ENCODE results near the gene UBL7.

UBL7 gene

DNA sequence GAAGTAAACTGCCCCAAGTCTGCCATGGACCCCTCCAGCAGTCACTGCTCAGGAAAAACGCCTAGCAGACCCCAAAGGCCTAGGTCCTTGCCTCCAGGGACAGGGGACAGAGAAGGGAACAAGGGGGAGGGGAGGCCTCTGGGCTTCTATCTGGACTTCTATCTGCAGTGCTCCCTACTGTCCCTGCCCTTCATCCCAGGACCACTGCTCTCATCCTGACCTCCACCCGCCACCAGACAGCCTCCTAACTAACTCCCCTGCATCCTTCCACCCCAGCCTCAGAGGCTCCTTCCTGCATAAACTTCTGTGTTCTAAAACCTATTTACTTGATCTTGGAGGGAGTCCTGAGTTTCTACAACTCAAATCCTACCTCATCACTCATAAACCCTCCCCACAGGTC, 52.6 kb downstream of the UBL7 start:
- no peak for DNase-seq (ENCODE audit: low spot score)

DNA sequence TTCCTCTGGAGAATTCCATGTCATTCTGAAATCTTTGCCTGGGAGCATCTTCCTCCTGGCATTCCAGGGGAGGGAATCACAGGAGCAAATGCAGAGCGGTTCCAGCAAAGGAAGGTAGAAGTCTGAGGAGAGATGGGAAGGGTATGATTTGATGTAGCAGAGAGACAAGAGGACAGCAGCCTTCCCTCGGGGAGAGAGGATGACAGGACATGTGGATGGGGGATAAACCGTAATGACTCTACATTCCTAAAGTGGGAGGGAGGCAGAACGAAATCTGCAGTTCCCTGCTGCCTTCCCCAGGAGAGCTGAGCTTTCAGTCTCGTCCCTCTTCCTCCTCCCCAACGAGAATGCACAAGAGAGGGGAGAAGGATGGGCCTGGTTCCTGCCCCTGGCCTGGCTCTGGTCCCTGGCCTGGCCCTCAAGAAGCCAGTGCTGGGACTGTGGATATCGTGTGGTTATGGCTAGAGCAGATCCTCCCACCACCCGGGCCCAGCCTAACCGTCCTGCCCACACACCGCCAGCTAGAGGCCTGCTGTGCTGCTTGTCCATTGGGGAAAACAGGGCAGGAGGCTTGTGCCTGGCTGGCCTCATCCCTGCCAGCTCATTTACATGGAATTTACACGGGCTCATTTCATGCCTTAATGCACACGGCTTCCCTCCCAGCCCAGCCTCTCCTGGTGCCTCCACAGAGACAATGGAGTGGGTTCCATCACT, 53.8 kb downstream of the UBL7 start:
- DNase-seq (ENCODE audit: low spot score) = no peak

DNA sequence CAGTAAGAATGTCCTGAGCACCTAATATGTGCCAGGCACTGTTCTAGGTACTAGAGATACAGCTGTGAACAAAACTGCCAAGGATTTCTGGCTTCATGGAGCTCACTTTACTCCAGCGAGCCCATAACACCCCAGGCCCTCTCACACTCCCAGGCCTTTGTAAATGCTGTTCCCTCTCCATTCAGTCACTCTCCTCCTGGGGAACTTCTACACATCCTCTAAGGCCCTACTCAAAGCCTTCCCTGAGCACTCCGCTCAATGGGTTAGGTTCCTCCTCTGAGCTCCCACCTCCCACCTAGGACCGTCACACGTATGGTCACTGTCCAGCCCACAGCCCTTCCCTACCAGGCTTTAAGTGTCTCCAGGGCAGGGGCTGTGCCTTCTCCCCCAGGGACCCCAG, 54.4 kb downstream of the UBL7 start:
- no peak for DNase-seq (ENCODE audit: low spot score)

DNA sequence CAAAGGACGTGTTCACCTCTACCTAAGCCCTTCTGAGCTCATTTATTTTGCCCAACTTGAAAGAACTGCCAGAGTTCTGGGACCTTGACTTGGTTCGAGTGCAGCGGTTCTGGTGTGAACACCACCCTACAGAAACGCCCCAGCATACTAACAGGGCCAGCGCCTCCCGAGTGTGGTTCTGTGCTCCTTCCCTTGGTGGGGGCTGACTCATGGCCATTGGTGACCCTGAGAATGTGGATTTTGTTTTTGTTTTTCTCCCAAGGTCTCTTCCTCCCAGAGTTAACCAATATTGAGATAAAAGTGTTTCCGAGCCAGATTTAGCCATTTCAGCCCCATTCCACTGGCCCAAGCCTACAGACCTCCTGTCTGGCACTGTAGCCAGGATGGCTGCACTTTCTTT, 55.1 kb downstream of the UBL7 start:
- DNase-seq (ENCODE audit: low spot score) = no peak

DNA sequence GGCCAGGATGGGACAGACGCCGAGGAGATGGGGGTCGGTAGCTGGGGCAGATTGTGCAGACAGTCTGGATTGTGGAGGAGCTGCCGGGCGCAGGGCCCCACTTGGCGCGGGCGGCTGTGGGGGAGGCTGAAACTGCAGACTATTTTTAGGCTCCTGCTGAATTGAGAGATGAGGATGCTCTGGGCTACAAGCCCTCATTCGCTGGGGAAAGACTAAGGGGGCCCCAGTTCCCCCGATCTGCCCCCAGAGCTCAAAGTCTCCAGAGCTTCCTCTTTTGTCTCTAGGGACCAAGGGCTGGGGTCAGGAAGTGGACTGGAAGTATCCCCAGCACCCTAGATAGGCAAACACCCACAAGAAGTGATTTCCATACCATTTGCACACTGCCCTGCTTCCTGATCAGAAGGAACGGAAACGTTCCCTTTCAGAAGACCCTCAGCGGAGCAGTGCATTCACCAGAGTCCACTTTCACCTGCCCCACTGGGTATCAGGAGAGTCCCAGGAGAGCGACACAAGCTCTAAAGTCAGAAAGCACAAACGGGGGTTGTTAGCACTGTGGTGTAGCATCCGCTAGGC, 56.9 kb downstream of the UBL7 start:
- DNase-seq (ENCODE audit: low spot score) = no peak

DNA sequence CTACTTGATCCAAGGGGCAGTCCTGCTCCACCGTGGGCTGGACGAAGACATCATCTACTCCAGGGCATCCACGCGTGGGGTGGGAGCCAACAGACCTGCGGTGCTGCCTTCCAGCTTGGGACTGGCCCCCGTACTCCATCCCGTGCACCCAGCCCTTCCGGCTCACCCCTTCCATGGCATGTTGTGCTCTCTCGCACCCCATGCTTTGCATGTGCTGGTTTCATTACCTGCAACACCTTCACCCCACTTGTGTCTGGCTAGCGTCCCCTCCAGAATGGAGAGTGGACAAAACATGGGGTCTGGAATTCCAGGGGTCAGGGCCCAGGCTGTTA, 57.4 kb downstream of the UBL7 start:
- DNase-seq (ENCODE audit: low spot score) = no peak

DNA sequence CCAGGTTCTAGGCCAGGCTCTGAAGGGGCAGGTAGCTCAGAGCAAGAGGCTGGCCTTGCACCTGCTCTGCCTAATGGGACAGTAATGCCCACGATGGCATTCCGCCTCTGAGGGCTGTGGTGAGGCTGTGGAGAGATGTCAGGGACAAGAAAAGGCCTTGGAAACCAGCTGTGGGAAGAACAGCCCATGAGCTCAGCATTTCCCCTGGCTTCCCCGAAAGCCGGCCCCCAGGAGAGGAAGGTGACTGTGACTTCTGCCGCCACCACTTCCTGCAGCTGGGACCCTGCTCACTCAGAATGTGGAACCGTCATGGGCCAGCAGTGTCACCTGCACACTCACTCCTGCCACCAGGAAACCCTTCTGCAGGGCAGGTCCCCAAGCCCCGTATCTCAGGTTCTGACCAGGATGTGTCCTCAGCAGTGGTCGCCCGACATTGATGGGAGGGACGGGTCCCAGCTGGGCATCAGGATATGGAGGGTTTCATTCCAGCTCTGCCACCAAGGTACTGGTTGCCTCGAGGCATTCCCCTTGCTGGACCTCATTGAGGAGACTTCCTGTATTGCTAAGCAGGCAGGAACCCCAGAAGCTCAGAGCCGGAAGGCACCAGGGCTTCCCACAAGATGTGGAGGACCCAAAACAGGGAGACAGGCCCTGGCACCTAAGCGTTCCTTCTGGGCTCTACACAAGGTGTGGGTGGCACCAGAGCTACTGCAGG, 57.9 kb downstream of the UBL7 start:
- no peak for DNase-seq (ENCODE audit: low spot score)

DNA sequence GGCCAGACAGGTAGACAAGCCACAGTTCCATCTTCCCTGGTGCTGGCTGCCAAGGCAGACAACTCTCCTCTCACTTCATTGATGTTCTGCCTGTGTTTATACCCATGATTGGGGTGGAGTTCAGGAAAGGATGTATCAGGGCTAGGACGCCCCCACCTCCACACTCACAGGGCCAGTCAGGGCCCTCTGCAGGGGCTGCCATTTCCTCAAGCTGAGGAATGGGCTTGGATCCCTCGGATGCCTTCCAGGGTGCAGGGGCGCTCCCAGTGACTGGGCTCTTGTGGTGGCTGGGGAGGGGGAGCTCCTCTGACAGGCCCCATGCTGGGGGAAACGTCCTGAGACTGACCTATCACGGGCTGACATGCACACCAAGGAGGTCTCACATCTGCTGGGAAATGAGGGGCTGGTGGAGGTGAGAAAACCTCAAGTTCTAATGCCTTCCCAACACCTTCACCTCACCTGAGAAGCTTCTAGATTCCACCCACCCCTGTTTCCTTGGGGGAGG, 58.6 kb downstream of the UBL7 start:
- DNase-seq (ENCODE audit: low spot score) = no peak

DNA sequence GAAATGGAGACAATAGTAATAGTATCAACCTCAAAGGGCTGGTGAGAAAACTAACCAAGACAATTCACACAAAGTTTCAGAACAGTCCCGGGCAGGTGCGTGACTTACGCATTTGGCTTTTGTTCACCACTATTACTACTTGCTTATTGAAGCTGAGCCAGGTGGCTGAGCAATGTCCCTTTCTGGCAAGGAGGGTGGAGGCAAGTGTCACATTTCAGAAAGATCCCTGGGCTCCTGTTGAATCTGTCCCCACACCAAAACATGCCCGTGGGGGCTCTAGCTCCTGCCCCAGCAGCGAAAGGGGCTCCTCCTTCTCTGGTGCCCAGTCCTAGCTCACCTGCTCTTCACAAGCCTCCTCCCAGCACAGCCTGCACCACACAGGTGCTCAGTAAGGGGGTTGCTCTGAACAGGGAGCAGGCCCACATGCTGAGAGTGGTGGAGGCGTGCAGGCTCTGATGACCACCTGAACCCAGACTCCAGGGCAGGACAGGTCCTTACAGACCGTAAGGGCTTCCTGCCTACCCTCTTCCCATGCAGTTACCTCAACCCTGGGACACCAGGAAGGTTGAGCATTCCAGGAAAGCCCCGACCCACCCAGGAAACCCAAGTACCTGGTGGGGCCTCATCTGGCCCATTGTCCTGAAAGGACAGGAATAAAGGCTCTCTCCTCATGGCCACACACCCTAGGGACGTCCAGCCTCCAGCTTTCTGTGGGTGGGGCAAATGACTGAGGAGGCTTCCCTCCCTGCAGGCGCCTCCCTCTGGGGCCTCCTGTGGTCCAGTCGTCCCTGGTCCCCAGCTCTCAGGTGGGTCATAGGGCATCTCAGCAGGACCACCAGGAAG, 59.8 kb downstream of the UBL7 start:
- DNase-seq (ENCODE audit: low spot score) = no peak

DNA sequence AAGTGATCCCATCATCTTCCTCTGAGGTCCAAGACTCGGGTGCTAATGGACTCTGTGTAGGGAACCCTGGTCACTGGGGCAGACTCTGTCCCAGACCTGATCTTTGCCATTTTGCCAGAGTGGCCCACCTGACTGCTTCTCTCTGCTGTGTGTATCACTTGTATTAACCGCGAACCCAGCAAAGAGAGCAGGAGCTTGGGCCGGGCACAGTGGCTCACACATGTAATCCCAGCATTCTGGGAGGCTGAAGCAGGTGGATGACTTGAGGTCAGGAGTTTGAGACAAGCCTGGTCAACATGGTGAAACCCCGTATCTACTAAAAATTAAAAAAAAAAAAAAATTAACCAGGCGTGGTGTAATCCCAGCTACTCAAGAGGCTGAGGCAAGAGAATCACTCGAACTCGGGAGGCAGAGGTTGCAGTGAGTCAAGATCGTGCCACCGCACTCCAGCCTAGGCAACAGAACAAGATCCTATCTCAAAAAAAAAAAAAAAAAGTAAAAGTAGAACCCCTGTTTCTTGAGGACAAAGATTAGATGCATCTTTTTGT, 60.6 kb downstream of the UBL7 start:
- no peak for DNase-seq (ENCODE audit: low spot score)

DNA sequence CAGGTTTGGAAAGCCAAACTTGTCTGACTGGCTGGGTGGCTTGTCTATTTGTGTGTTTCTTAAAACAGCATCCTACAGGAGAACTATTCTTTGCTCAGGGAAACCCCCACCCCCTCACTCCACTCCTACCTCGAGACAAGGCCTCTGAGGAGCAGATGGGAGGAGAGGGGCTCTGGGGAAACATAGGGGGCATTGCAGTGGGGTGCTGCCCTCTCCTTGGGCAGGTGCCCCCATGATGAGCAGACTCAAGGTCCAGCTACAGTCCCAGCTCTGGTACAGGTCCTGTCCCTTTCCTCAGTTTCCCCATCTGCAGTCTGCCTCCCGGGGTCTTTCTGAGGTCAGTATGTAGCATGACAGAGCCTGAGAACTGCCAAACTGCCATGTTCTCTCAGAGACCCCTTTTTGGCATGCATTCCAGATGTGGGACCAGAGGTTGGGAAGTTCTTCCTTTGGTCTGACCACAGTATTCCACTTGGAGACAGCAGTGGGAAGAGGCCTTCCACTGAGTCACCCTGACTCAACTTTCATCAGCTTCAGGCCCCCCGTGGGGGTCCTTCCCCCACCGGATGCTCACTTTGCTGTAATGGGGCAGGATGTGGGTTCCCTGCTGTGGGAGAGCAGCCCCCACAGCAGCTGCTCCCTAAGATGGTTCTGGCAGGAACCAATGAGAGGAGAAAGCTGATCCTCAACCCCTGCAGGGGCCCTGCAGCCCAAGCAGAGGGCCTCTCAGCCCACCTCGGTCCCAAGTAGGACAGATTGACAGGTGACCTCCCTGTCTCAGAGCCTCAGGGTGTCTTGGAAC, 61.2 kb downstream of the UBL7 start:
- no peak for DNase-seq (ENCODE audit: low spot score)

DNA sequence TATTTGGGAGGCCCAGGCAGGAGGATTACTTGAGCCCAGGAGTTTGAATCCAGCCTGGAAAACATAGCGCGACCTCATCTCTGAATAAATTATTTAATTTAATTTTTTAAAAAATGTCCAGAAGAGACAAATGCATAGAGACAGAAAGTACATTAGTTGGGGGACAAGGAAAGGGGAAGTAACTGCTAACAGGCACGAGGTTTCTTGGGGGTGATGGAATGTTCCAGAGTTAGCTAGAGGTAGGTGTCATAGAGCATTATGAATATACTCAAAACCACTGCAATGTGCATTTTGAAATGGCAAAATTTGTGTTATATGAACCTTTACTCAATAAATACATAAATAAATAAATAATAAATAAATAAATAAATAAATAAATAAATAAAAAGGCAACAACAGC, 61.9 kb downstream of the UBL7 start:
- DNase-seq (ENCODE audit: low spot score) = no peak

DNA sequence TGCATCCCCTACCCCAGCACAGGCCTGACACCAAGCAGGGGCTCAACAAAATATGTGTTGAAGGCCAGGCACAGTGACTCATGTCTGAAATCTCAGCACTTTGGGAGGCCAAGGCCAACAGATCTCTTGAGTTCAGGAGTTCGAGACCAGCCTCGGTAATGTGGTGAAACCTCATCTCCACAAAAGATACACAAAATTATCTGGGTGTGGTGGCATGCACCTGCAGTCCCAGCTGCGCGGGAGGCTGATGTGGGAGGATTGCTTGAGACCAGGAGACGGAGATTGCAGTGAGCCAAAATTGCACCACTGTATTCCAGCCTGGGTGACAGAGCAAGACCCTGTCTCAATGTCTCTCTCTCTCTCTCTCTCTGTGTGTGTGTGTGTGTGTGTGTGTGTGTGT, 62.8 kb downstream of the UBL7 start:
- no peak for DNase-seq (ENCODE audit: low spot score)

DNA sequence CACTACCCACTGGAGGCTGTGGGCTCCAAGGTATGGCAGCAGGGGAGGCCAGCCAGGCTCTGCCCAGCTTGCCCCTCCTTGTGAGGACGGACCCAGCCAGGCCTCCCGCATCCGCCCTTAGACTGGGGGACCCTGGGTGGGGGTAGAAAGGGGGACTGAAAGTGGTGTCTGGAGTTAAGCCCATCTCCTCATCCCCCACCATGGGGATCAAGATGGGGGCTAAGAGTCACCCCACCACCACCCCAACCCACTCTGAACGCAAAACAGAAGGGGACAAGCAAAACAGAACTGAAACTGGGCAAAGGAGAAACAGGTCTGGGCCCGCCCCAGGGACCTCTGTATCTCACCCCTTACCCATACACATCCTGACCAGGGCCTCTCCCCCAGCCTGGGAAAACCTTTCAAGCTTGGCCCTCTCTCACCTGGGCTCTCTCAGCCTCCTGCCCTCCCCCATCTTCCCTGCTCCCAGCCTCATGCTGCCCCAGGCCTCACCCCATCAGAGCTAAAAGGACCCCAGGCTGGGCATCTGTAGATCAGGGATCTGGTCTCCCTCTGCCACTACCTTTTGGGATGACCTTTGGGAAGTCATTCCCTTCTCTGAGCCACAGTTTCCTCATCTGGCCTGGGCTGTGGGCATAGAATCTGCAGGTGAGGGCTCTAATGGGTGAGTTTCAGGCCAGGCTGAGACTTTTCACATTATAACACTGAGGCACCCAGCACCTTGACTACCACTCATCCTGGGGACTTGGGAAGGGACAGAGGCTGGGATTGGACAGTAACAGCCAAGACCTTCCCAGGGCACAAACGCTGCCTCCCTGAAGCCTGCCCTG, 63.5 kb downstream of the UBL7 start:
- DNase-seq (ENCODE audit: low spot score) = no peak

DNA sequence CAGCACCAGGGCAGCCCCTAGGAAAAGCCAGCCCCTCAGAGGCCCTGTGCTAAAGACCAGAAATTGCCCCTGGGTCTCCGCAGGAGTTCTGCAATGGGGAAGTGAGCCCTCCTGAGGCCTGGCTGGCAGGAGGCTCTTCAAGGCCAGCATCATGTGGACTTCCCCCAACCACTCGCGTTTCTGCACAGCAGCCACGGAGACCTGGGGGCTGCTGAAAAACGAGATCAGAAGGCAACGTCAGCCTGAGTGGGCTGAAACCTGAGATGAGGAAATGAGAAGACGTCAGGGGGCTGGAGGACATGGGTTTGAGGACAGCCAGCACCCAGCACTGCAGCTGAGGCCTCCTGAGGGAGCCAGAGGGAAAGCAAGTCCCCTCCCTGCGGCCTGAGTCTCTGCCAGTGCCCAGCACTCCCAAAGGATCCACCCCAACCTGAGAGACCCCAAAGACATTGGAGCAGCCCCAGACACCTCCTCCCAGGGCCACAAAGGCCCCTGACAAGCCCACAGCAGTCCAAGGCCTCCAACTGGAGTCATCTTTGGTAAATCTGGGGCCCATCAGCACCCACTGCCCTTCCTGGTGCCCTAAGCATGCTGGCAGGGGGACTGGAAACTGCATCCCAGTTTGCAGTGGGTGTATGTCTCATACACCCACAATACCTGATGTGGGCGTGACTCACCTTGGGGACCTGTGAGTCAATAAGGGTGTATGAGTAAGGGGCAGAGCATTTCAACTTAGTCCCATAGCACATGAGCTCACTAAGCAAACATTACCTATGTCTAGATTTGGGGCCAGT, 64.3 kb downstream of the UBL7 start:
- no peak for DNase-seq (ENCODE audit: low spot score)

DNA sequence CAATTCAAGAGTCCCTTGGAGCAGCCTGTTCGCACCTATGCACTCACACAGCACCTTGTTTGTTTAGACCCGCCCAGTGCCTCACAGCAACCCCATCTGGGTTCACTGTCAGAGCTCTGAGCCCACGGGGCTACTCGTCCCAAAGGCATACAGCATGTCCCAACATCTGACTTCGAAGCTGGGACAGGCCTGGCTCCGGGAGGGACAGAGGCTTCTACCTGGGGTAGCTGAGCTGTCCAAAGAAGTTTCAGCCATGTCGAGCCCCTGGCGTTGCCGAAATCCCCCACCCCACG, 64.9 kb downstream of the UBL7 start:
- DNase-seq (ENCODE audit: low spot score) = no peak
